ENCODE measurements around the gene MRPL37. TPM values are rescaled to one million over a fixed set of nuclear protein-coding genes. Genes with fewer than 3 reads are reported as not detected.

MRPL37 gene
- total RNA-seq, 1 donor from 2014 or later = 89.9 TPM

DNA sequence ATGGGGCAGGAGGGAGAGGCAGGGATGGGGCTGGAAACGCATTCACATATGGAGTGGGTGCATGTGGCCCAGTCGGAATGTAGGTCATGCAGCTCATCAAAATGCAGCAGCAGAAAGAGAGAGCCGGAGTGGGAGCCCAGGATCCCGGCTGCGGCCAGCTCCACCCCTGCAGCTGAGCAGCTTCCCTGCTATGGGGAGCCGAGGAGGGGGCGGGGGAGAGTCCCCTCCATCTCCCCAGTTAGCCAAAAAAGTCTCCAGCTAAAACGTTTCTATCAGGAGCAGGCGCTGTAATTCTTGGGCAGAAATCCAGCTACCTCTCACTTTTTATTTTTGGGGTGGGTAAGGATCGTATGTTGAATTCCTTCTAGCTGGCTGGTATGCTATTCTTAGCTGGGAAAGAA lies 39.7 kb downstream of the MRPL37 start:
- intact Hi-C loops (cut with micrococcal nuclease) = no loop called here

DNA sequence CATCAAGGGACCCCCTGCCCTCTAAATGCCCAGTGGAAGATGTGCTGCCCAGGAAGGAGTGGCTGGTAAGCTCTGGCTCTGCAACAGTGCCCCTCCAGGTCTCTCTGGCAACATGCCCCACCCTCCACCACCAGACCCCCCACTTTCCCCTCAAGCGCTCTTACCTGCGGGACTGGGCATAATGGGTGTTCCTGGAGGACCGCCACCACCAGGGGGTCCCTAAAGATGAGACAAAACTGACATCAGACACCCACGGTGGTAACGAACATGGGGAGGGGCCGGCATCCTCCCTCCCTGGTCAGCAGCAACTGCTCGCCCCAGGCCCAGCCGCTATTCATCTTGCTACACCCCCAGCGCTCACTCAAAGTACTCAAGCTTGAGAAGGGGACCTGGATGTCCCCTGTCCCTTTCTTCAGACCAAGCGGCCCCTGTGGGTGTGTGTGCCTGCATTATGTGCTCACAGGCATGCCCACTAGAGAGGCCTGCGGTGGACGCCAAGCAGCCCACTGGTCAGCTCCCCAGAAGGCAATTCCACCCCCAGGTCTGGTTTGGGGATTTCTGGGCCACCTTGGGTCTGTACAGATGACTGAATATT lies 40.9 kb downstream of the MRPL37 start:
- intact Hi-C loops (cut with micrococcal nuclease) = no loop called here

DNA sequence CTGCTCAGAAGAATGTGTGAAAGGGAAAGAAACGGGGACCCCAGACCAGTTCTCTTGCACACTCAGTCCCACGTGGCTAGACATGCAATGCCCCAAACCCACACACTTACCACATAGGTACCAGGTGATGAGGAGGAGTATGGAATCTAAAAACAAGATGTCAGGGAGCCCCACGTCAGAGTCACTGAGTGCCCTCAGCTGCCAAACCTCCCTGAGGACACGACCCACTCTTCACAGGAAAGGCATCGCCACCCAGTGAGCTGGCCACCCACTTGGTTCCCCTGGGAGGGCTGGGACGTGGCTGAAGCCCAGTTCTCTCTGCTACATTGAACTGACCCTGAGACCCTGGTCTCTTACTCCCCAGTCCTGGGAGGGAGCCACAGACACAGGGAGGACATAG lies 41.4 kb downstream of the MRPL37 start:
- intact Hi-C loops (cut with micrococcal nuclease) = no loop called here

DNA sequence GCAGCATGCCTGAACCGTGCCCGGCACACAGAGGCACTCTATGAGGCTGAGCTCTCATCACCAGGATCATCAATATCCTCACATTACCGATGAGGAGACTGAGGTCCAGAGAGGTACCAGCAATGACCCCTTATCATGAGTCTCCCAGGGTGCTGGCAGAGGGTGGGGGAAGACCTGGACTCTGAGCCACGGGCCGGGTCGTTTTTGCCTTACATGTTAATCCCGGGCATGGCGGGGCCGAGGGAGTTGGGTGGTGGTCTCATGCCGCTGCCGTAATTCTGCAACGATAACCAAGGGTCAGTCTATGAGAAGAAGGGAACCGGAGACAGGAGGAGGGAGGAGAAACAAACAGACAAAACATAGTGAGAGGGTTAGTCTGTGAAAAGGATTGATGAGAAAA lies 43.1 kb downstream of the MRPL37 start:
- intact Hi-C loops (cut with micrococcal nuclease) = no loop called here

DNA sequence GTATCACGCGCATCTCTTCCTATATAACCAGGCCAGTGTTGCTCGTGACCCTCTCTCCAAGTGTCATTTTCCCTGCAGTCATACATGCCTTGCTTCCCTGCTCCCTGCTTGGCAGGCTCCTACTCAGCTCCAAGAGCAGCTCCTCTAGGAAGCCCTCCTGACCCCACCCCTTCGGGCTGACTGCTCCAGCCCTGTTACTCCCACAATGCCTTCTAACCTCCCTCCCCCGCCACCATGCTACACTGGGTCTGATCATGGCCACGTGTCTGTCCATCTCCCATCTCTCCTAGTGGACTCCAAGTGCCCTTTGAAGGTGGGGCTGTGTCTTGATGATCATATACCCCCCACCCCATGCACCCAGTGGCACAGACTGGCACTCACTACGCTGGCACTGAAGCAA lies 44.7 kb downstream of the MRPL37 start:
- intact Hi-C loops (cut with micrococcal nuclease) = no loop called here

DNA sequence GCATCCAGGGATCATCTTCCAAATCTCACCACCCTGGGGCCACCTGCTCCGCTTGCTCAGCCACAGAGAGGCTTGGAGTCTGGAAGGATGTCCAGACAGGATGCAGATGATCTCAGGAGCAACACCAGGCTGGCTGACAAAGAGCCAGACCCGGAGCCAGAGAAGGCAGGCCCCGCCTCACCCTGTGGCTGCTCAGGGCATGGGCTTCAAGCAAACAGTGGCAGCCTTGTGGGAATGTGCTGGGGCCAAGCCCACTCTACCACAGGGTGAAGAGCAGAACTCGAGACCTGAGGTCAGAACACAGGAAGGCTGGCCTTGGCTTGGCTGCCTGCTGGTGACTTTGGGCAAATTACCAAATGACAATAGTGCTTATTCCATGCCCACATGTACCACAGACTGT lies 45.5 kb downstream of the MRPL37 start:
- intact Hi-C loops (cut with micrococcal nuclease) = no loop called here

DNA sequence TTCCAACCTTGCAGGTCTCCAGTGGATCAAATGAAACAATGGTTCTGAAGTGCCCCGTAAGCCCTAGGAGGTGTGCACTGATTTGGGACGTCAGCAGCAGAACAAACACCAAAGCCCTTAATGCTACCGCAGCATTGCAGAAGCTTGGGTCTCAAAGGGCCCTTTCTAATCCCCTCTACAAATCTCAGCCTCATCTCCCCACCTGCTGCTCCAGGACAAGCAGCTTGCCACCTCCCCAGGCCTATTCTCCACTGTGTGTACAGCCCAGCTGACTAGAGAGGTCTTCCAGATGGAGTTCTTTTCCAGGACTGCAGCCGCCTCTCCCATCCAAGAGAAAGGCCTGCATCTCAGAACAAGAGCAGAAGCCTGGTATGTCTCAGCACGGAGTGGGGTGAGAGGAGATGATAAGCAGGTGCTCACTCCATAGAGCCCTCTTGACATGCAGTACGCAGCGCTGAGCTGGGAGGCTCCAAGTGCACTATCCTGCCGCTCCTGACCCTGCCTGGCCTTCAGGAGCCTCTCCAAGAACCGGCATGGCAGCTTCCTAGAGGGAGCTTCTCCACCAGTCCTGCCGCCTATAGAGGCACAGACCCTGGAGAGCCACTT lies 46.3 kb downstream of the MRPL37 start:
- intact Hi-C loops (cut with micrococcal nuclease) = no loop called here

DNA sequence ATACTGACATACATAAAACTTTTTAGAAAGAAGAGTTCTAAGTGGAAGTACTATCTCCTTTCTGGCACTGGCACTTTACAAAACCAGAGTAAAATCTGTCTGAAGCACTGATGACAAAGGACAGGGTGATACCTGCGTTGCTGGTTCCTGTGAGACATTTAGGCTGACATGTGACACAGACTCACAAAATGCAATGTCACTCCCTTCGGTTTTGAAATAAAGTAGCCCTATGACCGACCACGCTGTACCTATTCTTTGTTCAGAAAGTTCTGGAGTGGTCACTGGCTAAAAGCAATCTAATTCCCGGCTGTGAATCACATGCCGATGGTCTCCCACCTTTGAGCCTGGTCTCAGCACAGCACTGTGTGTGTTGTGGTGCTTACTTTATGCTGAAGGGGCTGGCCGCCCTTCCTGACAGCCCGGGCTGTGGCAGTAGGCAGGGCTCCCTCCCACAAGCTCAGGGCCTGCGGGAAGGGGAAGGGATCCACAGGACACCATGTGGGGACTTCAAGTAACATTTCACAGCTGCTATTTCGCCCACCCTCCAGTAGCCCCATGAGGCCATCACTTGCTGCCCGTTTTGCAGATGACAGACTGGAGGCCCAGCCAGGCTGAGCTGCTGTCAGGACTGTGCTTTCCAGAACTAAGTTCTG lies 48.0 kb downstream of the MRPL37 start:
- intact Hi-C loops (cut with micrococcal nuclease) = no loop called here

DNA sequence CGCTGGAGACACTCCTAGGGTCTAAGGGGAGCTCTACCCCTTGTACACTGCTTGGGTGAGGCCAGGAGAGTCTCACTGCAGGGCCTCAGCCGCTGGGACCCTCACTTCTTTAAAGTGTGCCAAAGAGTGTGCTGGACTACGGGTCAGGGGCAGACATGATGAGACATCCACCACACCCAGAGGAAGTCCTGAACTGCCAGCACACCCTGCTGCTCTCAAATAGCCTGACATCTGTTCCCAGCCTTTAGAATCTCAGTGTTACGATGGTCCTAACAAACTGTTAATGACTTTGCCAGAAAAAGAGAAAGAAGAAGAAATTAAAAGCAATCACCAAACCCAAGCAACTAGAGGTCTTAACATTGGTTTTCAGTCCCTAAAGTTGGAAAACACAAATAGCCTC lies 49.0 kb downstream of the MRPL37 start:
- intact Hi-C loops (cut with micrococcal nuclease) = no loop called here

DNA sequence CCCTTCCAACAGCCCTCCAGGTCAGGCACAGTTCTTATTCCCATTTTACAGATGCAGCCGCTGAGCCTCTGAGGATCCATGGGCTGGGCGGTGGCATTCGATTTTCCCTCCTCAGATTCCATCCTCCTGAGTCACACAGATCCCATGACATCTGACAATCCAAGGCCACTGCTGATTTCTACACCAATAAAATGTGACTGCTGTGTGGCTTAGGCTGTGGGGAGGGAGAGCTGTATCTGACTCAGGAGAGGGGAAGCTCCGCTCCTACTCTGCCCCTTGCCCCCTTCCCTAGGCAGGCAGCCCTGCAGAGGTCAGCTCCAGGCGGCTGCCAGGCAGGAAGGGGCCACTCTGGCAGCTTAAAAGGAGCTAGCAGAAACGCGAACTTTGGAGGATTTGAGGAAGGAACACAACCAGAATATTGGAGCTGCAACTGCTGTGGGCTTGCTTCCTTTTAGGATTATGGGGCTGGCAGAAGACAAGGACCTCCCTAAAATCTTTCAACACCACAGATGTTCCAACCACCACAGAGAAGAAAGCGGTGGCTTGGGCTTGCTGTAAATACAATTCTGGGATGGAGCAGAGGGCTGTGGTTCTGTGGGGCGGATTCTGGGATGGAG lies 50.0 kb downstream of the MRPL37 start:
- intact Hi-C loops (cut with micrococcal nuclease) = no loop called here

DNA sequence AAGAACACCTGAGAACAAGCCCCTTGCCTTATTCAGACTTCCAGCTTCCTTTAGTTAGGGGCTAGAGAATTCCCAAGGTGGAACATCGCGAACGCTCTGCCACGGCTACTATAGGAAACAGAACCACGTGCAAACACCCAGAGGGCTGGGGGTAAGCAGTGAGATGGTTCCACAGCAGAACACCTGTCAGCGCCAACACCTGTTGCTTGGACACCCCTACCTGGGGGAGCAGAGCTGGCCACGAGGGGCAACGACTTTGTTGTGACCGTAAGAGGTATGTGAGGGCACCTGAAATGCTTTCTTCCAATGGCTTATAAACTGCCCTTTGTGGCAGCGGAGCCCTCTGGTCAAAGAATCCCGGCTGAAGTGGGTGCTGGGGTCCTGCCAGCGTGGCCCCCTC lies 50.7 kb downstream of the MRPL37 start:
- intact Hi-C loops (cut with micrococcal nuclease) = no loop called here

DNA sequence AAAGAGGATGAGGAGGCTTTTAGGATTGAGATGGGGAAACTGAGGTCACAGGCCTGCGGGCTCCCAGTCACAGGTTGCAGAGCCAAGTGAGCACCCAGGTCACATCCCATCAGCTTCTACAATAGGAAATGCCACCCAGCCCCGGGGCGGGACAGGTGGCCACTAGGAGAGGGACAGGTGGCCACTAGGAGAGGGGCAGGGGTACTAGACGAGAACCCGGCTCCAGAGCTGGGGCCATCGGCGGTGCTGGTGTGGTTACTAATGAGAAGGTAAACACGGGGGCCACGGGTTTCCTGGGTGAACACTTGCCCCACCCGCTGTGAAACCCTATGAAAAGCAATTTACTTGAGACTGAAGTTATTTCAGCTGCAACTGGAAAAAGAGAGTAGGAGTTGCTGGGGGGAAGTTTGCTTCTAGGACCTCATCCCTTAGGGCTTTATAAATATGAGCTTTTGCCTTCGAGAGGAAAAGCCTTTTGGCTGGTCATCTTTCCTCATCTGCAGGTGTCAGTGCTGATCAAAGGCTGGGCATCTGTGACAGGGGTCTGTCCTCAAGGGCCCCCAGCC lies 52.5 kb downstream of the MRPL37 start:
- intact Hi-C loops (cut with micrococcal nuclease) = no loop called here

DNA sequence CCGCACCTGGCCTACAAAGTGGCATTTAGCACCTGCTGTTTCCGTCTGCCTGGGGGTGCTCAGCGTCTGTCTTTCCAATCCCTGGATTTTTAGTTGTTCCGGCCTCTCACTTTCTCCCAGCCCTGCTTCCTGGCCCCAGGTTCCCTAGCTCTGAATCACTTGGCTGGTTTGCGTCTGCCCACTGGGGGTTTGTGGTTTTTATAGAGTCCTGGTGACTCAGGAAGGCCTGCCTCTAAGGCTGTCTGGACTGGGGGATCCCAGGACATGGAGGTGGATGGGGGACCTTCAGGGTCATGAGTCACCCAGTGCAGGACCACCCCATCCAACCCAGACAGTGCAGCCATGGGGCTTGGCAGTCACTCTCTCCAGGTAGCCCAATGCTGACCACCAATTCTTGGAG lies 53.5 kb downstream of the MRPL37 start:
- intact Hi-C loops (cut with micrococcal nuclease) = no loop called here

DNA sequence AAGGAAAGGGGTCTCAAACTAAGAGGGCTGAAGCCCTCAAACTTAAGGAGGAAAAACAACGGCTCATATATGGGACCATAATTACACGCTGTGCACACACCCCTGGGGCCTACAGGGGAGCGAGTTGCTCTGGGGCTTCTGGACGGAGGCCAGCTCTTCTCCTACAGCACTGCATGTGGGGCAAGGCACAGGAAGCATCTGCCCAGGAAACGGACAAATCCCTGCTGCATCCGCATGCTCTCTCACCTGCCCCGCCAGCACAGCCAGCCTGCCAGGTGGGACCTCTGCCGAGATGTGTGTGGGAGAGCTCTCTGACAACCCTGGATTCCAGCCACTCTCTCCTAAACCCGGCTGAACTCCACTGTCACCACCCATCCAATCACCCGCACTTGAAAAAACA lies 54.1 kb downstream of the MRPL37 start:
- intact Hi-C loops (cut with micrococcal nuclease) = no loop called here

DNA sequence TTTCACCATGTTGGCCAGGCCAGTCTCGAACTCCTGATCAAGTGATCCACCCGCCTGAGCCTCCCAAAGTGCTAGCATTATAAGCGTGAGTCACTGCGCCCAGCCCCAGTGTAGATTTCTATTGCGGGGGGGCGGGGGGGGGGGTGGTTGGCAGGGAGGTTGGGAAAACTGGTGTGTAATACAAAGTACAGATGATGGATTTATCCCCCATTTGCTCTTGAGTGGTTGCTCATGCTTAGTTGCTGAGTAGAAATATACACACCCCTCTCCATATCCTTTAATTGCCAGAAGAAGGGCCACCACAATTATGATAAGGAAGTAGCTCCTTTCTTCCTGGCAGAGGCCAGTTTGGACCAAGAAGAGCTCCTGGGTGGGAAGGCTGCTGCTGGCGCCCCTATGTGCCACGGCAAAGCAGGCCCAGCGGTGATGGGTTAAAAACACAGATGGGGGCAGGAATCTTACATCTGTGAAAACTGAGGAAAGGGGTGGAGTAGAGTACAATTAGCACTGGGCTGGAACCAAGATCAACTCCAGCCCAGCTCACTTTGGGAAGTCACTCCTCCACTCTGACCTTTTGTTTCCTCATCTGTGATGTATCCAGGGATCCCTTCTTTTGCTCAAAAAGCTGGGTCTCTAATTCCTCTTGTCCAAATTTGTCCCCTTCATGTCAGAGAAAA lies 55.2 kb downstream of the MRPL37 start:
- intact Hi-C loops (cut with micrococcal nuclease) = loop anchor here (5.0 kb wide), 1 partner anchor 703 kb away; no protein-coding TSS in a partner anchor

DNA sequence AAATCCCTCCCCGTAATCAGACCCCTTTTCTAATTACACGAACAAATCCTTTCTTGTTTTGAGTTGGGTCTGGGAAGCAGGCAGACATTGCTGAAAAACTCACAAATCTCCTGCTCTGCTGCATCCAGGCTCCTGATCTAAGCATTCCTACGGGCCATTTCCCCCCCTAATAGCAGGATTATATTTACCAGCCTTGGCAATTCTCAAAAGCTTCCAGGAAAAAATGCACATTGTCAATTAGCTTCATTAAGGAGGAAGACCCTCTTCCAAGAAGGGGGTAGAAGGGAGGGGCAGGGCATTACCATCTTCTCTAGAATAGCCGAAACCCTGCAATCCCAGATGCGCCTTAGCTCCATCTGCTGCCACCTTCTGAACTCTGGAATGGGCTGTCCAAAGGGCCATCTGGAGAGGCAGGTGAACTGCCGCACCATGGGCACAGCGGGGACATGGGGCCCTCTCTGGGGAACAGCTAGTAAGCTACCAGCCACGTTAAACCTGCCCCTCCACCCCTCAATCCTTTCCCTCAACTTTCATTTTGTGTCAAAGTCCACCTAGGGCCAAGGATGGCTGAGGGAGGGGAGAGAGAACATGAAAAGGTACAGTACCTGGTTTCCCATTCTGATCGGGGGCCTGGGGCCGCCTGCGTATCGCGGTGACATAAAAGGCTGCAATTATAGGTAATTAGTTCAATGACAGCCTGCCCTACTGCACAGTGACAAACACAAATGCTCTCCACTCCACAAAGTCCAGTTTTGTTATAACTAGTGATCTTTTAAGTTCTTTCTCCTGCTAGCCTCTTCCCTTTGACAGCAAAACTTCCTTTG lies 56.8 kb downstream of the MRPL37 start:
- intact Hi-C loops (cut with micrococcal nuclease) = loop anchor here (5.0 kb wide), 1 partner anchor 704 kb away; no protein-coding TSS in a partner anchor

DNA sequence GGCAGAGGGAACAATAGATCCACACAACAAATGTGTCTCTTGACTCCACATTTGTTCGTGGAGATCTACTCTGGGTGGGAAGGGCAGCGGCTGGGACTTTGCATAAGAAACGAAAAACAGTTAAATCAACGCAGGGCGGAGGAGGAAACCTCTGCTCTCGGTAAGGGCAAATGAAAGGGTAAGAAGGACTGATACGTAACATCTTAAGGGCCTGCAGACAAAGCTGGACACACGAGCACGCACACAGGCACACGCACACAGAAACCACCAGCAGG lies 57.3 kb downstream of the MRPL37 start:
- intact Hi-C loops (cut with micrococcal nuclease) = loop anchor here (5.0 kb wide), 1 partner anchor 705 kb away; no protein-coding TSS in a partner anchor

DNA sequence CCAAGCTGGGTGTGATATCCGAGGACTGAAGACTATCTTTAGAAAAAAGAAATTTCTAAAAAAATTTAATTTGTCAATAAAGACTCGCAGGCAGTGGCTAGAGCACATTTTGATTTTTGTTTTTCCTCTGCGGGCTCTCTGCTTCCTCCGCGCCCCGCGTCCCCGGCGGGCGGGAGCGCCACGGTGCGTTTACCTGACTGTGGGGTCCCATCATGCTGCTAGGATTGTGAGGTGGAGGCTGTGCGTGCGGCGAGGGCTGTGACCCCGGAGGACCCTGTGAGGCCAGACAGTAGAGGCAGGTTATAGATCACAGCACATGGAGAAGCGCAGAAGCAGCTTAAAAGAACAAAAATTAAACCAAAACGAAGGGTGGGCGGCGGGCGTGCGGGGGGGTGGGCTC lies 57.9 kb downstream of the MRPL37 start:
- intact Hi-C loops (cut with micrococcal nuclease) = loop anchor here (5.0 kb wide), 1 partner anchor 706 kb away; no protein-coding TSS in a partner anchor

DNA sequence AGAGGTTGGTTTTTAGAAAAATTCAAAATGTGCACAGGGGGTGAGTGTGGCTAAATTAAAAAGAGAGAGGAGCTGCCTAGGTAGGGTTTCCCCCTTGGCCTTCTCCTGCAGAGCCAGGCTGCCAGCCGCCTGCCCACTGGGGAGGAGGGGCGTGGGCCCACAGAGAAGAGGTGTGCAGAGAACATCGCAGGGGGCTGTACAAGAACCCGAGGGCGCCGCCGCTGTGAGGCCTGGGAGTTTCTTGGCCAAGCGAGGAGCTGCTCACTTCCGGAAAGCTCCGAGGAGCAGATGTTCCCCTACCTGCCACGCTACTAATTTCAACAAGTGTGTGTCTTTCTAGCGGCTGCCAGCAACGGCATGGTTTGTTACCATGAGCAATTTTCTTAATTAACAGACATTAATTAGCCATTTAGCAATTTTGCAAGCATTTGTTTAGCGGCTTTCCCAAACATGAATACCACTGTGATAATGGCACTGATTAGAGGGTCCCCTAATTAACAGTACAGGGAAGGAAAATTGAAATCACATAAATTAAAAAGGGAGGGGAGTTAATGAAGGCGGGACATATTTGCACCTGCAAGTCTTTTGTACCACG lies 59.7 kb downstream of the MRPL37 start:
- intact Hi-C loops (cut with micrococcal nuclease) = loop anchor here (5.0 kb wide), 1 partner anchor 707 kb away; no protein-coding TSS in a partner anchor

DNA sequence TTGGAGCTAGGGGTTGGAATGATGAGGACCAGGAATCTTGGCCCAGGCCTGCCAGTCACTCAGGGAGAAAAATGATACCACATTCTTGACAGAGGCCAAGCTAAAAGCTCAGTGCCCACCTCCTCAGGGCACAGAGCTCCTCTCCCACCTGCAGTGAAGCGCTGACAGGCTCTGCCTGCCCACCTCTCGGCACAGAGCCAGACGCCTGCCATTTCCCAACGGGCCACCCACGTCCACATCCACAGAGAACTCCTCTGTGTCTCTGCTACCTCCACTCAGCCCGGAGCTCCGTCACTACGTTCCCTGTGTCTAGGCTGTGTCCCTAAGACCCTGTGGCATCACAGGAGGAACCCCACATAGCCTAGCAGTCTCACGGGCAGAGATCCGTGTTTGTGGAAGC lies 60.8 kb downstream of the MRPL37 start:
- intact Hi-C loops (cut with micrococcal nuclease) = no loop called here
